MM.1S (cell line): ENCODE data around the gene CPNE7.

Experiments used
- DNase-seq: peaks from one replicate; pipeline ENCODE4 v3.0.0-alpha.2; 2015
- H2AFZ ChIP-seq: fragments of 300-600 bp; sonication (generic); 2 replicates; pipeline ENCODE4 v1.6.0; 2016; ENCODE audit warnings: antibody characterized with exemption, low read length
- H3F3A ChIP-seq: fragments of 300-600 bp; sonication (generic); 2 replicates; pipeline ENCODE4 v1.6.1; 2016; ENCODE audit warnings: mild to moderate bottlenecking, antibody characterized with exemption, low read length, moderate library complexity, mixed read lengths; ENCODE audit not compliant: insufficient read depth
- H3K27ac ChIP-seq: fragments of 300-600 bp; sonication (generic); 2 replicates; pipeline ENCODE4 v1.5.1; 2016; ENCODE audit warnings: mild to moderate bottlenecking, low read length
- H3K27me3 ChIP-seq: fragments of 300-600 bp; sonication (generic); replicated peaks from 2 replicates; pipeline ENCODE4 v1.6.0; 2016; ENCODE audit warnings: low read length; ENCODE audit not compliant: insufficient read depth
- H3K36me3 ChIP-seq: fragments of 300-600 bp; sonication (generic); replicated peaks from 2 replicates; pipeline ENCODE4 v1.6.1; 2016; ENCODE audit warnings: mild to moderate bottlenecking, low read length, mixed read lengths; ENCODE audit not compliant: insufficient read depth
- H3K4me1 ChIP-seq: fragments of 300-600 bp; sonication (generic); 2 replicates; pipeline ENCODE4 v1.6.1; 2016; ENCODE audit warnings: low read length, mixed read lengths
- H3K4me2 ChIP-seq: fragments of 300-600 bp; sonication (generic); 2 replicates; pipeline ENCODE4 v1.6.0; 2016; ENCODE audit warnings: low read depth, low read length
- H3K4me3 ChIP-seq: fragments of 300-600 bp; sonication (generic); 2 replicates; pipeline ENCODE4 v1.5.1; 2016; ENCODE audit warnings: low read length, mixed read lengths
- H3K79me2 ChIP-seq: fragments of 300-600 bp; sonication (generic); 2 replicates; pipeline ENCODE4 v1.6.1; 2016; ENCODE audit warnings: mixed run types, low read length, mixed read lengths
- H3K9ac ChIP-seq: fragments of 300-600 bp; sonication (generic); 2 replicates; pipeline ENCODE4 v1.6.1; 2016; ENCODE audit warnings: low read length, mixed read lengths
- H3K9me2 ChIP-seq: fragments of 300-600 bp; sonication (generic); replicated peaks from 2 replicates; pipeline ENCODE4 v1.6.1; 2016; ENCODE audit warnings: mild to moderate bottlenecking, low read length, mixed read lengths; ENCODE audit not compliant: insufficient read depth
- H3K9me3 ChIP-seq: fragments of 300-600 bp; sonication (generic); replicated peaks from 2 replicates; pipeline ENCODE4 v1.6.1; 2016; ENCODE audit warnings: mild to moderate bottlenecking, low read length, mixed read lengths; ENCODE audit not compliant: insufficient read depth
- H4K20me1 ChIP-seq: fragments of 300-600 bp; sonication (generic); 2 replicates; pipeline ENCODE4 v1.6.1; 2016; ENCODE audit warnings: mild to moderate bottlenecking, low read length, moderate library complexity, mixed read lengths; ENCODE audit not compliant: insufficient read depth
- EZH2 ChIP-seq: fragments of 300-600 bp; sonication (generic); optimal IDR thresholded peaks from 2 replicates; pipeline ENCODE3; 2017; ENCODE audit warnings: low read depth, mild to moderate bottlenecking, antibody characterized with exemption, low read length, mixed read lengths
- EZH2phosphoT487 ChIP-seq: fragments of 300-600 bp; sonication (generic); IDR thresholded peaks from 2 replicates; pipeline ENCODE4 v1.6.1; 2018; ENCODE audit warnings: antibody characterized with exemption, low read length
- TF ChIP-seq, protein P1 (sequence below): fragments of 300-600 bp; sonication (generic); IDR thresholded peaks from 2 replicates; pipeline ENCODE4 v1.5.1; 2016; ENCODE audit warnings: antibody characterized with exemption, low read length, mixed read lengths

CPNE7 gene

DNA sequence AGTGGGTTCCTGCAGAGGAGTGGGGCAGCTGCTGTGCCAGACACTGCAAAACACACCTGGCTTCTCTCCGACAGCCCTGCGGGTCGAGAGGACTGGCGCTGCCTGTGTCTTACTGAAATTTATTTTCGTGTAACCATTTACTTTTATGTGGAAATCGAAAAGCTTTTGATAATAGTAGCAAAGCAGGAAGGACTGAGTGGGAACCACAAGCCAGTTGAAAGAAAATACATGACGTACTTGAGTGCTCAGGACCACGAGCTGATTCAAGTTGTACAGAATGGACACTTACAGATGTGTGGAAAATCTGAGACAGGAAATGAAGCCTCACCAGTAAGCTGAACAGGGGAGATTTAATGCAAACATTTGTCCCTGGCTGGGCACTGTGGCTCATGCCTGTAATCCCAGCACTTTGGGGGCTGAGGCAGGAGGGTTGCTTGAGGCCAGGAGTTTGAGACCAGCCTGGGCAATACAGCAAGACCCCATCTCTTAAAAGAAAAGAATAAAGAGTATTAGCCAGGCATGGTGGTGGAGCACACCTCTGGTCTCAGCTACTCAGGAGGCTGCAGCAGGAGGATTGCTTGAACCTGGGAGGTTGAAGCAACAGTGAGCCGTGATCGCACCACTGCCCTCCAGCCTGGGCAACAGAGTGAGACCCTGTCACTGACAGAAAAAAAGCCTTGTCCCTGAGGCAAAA, 26.4 kb upstream of the CPNE7 start:
- Histone ChIP-seq H3K79me2 (no peaks in the 10 kb centered on the region), H3F3A (no peaks in the 10 kb centered on the region), H4K20me1 (no peaks in the 10 kb centered on the region), H3K9me3 (no peaks in the 10 kb centered on the region), H3K36me3 (no peaks in the 10 kb centered on the region), H3K27me3 (no peaks in the 10 kb centered on the region), H3K4me1 (no peaks in the 10 kb centered on the region), H3K9me2 (no peaks in the 10 kb centered on the region), H3K4me2 (no peak overlapping the region), H2AFZ (no peak overlapping the region), H3K4me3 (no peak overlapping the region), H3K9ac (no peak overlapping the region), H3K27ac (no peak overlapping the region)
- TF ChIP-seq EZH2 (no peak), EZH2phosphoT487 (no peak)
- TF ChIP-seq, protein P1, sequence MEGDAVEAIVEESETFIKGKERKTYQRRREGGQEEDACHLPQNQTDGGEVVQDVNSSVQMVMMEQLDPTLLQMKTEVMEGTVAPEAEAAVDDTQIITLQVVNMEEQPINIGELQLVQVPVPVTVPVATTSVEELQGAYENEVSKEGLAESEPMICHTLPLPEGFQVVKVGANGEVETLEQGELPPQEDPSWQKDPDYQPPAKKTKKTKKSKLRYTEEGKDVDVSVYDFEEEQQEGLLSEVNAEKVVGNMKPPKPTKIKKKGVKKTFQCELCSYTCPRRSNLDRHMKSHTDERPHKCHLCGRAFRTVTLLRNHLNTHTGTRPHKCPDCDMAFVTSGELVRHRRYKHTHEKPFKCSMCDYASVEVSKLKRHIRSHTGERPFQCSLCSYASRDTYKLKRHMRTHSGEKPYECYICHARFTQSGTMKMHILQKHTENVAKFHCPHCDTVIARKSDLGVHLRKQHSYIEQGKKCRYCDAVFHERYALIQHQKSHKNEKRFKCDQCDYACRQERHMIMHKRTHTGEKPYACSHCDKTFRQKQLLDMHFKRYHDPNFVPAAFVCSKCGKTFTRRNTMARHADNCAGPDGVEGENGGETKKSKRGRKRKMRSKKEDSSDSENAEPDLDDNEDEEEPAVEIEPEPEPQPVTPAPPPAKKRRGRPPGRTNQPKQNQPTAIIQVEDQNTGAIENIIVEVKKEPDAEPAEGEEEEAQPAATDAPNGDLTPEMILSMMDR, result no peak
- DNase-seq, result no peak

DNA sequence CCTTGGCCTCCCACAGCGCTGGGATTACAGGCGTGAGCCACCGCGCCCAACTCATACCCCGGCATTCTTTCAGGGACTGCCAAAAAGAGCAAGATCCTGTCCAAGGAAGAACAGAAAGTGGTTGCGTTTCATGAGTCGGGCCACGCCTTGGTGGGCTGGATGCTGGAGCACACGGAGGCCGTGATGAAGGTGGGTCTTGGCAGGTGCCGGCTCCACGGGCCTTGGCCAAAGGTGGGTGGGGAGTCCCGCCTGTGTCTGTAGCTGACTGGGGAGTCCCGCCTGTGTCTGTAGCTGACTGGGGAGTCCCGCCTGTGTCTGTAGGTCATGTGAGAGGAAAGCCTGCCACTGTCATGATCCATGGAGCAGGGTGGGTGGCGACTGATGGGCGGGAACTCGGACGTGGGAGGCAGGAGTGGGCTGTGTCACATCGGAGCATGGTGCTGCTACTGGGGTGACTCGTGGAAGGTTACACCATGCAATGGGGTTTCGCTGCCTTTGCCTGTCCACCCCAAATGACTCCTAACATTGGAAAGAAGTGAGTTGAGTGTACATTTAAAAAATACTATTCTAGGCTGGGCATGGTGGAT, 25.0 kb upstream of the CPNE7 start:
- Histone ChIP-seq H3K36me3 (no peaks in the 10 kb centered on the region), H3K27ac (no peak overlapping the region)

DNA sequence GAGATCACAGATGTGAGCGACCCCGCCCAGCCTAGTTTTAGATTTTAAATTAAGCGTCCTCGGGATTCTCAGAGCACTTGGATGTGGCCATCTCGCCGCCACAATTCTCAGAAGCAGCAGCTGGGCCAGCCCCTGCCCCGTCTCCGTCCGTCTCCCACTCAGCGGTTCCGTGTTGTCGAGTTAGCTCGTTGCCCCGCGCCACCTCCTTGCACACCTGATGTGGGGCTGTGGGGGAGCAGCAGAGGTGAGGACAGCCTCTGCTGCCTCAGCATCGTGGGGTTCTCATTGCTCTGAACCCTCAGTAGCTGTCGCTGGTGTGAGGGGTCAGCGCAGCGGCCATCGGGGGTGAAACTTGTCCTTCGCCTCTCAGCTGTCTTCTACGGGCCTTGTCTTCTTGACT, 23.2 kb upstream of the CPNE7 start:
- no peak overlapping the region for H3K4me3 ChIP-seq
- H3K9ac ChIP-seq, result no peak overlapping the region
- no peaks in the 10 kb centered on the region for H3K4me1 ChIP-seq
- no peaks in the 10 kb centered on the region for H3K9me3 ChIP-seq
- no peaks in the 10 kb centered on the region for H3K9me2 ChIP-seq
- H3K27me3 ChIP-seq, result no peaks in the 10 kb centered on the region
- H4K20me1 ChIP-seq, result no peaks in the 10 kb centered on the region
- H2AFZ ChIP-seq, result no peak overlapping the region
- no peak overlapping the region for H3K4me2 ChIP-seq
- H3K36me3 ChIP-seq, result no peaks in the 10 kb centered on the region
- H3K79me2 ChIP-seq, result no peaks in the 10 kb centered on the region
- no peaks in the 10 kb centered on the region for H3F3A ChIP-seq
- DNase-seq, result no peak
- TF ChIP-seq, protein P1, result no peak
- TF ChIP-seq EZH2phosphoT487 (no peak), EZH2 (no peak)
- H3K27ac ChIP-seq, result no peak overlapping the region

More for the DNA sequence above, 25.0 kb upstream of the CPNE7 start:
- Histone ChIP-seq H3K4me1 (no peaks in the 10 kb centered on the region), H3K9me3 (no peaks in the 10 kb centered on the region), H3F3A (no peaks in the 10 kb centered on the region), H3K9me2 (no peaks in the 10 kb centered on the region), H3K9ac (no peak overlapping the region), H3K27me3 (no peaks in the 10 kb centered on the region), H3K4me2 (no peak overlapping the region), H4K20me1 (no peaks in the 10 kb centered on the region), H2AFZ (no peak overlapping the region), H3K79me2 (no peaks in the 10 kb centered on the region), H3K4me3 (no peak overlapping the region)
- no peak for DNase-seq
- TF ChIP-seq, protein P1, result no peak
